Transverse colon (tissue), 4 donors: ENCODE results near the gene LYSET. TPM values are rescaled to one million over a fixed set of nuclear protein-coding genes. Genes with fewer than 3 reads are reported as not detected.
"Not testable (repeated sequence)": the region's sequence is repeated elsewhere in the genome, so short reads cannot be mapped to it uniquely, and the experiment has no call there.

Source experiments
- DNase-seq: peaks from one replicate; pipeline ENCODE4 v3.0.0-alpha.2; 2019
- H3K27ac ChIP-seq, 4 donors: fragments of 200-600 bp; sonication (generic); 2 replicates each; pipeline ENCODE4 v1.5.1; 2016 to 2018; ENCODE audit warnings: inconsistent platforms in 4 of 4
- H3K27me3 ChIP-seq: fragments of 200-600 bp; sonication (generic); 2 replicates; pipeline ENCODE4 v1.5.1; 2017; ENCODE audit warnings: inconsistent platforms
- H3K36me3 ChIP-seq, 4 donors: fragments of 200-600 bp; sonication (generic); 2 replicates each; pipeline ENCODE4 v1.5.1; 2017 to 2019; ENCODE audit warnings: inconsistent platforms in 4 of 4
- H3K4me1 ChIP-seq, 4 donors: fragments of 200-600 bp; sonication (generic); 2 replicates each; pipeline ENCODE4 v1.5.1; 2017 to 2020; ENCODE audit warnings: inconsistent platforms in 4 of 4
- H3K4me3 ChIP-seq, 4 donors: fragments of 200-600 bp; sonication (generic); 1 replicate in 1 of 4; 2 replicates in 3 of 4; pipeline versions ENCODE4 v1.5.1 to v1.6.1; 2017 to 2019; ENCODE audit warnings: inconsistent platforms in 4 of 4
- H3K9me3 ChIP-seq, 2 donors: fragments of 200-600 bp; sonication (generic); 2 replicates each; pipeline ENCODE4 v1.5.1; 2017 to 2019; ENCODE audit warnings: inconsistent platforms in 2 of 2
- CTCF ChIP-seq, 5 experiments: fragments of 200-600 bp in 3 of 5; fragments of 450-650 bp in 2 of 5; sonication (generic) in 3 of 5; IDR thresholded peaks; 1 replicate in 2 of 5; 2 replicates in 3 of 5; pipeline ENCODE4 v1.5.1; 2016 to 2017; ENCODE audit warnings: antibody characterized with exemption in 5 of 5, inconsistent platforms in 3 of 5, mild to moderate bottlenecking in 2 of 5, moderate library complexity in 1 of 5
- EP300 ChIP-seq: sonication (generic); formaldehyde crosslinking; IDR thresholded peaks from one replicate; pipeline ENCODE4 v1.6.1; 2017; ENCODE audit warnings: antibody characterized with exemption, low read depth
- POLR2A ChIP-seq: fragments of 450-650 bp; IDR thresholded peaks from one replicate; pipeline ENCODE4 v1.6.1; 2016; ENCODE audit warnings: antibody characterized with exemption, mild to moderate bottlenecking, moderate library complexity
- POLR2AphosphoS5 ChIP-seq, 3 donors: sonication (generic); formaldehyde crosslinking; IDR thresholded peaks; one replicate each; pipeline ENCODE4 v1.6.1; 2016; ENCODE audit warnings: antibody characterized with exemption in 3 of 3
- WGBS, 2 donors: methylation state at CpG; one replicate each; pipeline ENCODE4 v1.1.5; 2018; ENCODE audit warnings: low coverage in 1 of 2; 5-methylcytosine and 5-hydroxymethylcytosine counted together
- in situ Hi-C, 4 donors: fragments of 200-750 bp; cut with MboI; loops; one replicate each; pipeline versions ENCODE4 v1.15.0 to v1.15.1; 2017; ENCODE audit warnings: low sequenced_read_pairs in 3 of 4, low pct_ligation_motif_present in 1 of 4, low pct_unique_long_range_greater_than_20kb in 1 of 4
- intact Hi-C: fragments of 100-400 bp; cut with DNase I; formaldehyde crosslinking; loops from one replicate; pipeline ENCODE4 v1.15.1; 2023; ENCODE audit warnings: low total_unique reads
- total RNA-seq, 4 donors: library from RNA; depleted of rRNA; stranded (reverse); fragments of >200 nt; gene quantifications; one replicate each; pipeline ENCODE4 v1.1.0, GENCODE V29; 2016

The LYSET gene
- total RNA-seq, result 10 to 100 TPM in 1 of 4 donors, 1 to 10 TPM in 2, not detected in 1; 3.7 to 21.7 (median 9.1) TPM

GRCh38 chr14:93184391-93185348, at the start of gene LYSET, which contains the start of gene MOAP1:
Gene LYSET, plus strand, starts transcription at chr14:93185317. Its CDS starts 89 bp downstream, at chr14:93185406.
Gene MOAP1, minus strand, starts transcription at chr14:93184897. Its CDS starts 655 bp downstream, at chr14:93184242.
- Histone ChIP-seq H3K9me3 (no peaks in the 10 kb centered on the region), H3K4me1 (peaks cover 16 to 29% (median 17%) of the 10 kb centered on the region in 4 donors), H3K36me3 (no peaks in the 10 kb centered on the region), H3K4me3 (peak within 1 kb of the TSS; percentile 75 to 97 (median 83)), H3K27ac (peak within 1 kb of the TSS; percentile 94 to 97 (median 94)), H3K27me3 (no peaks in the 10 kb centered on the region)
- DNase-seq, result peak; percentile 90
- 1% methylated on average over 58 of the region's 124 CpGs; no CpG with 5 or more reads in 1 of the 2 donors for WGBS, 2 donors
- intact Hi-C loops (no loop called here), in situ Hi-C loops (no loop called here)
- TF ChIP-seq POLR2AphosphoS5 (IDR thresholded peaks at IDR 0.05), result peak; percentile 90 to 93 (median 93)
- peak in 4 of 5 experiments; percentile 19 to 63 (median 33) for TF ChIP-seq CTCF (IDR thresholded peaks at IDR 0.05)
- peak; percentile 90 for TF ChIP-seq POLR2A
- TF ChIP-seq EP300, result no peak

- H3K27me3 ChIP-seq, result no peaks in the 10 kb centered on the region
- intact Hi-C loops, result no loop called here
- H3K36me3 ChIP-seq, result no peaks in the 10 kb centered on the region
- TF ChIP-seq EP300 (no peak), CTCF (IDR thresholded peaks at IDR 0.05) (no peak), POLR2A (no peak), POLR2AphosphoS5 (IDR thresholded peaks at IDR 0.05) (no peak)
- no peaks in the 10 kb centered on the region for H3K9me3 ChIP-seq
- in situ Hi-C loops, result loop anchor here in 2 of 4 donors (10.0 kb wide), 2 partner anchors 181 to 191 kb away; no protein-coding TSS in a partner anchor
- peaks cover 0 to 43% (median 18%) of the 10 kb centered on the region in 4 donors for H3K4me1 ChIP-seq
- WGBS, 2 donors, result 42 to 57% methylated on average over 2 to 5 of the region's 5 CpGs
- H3K4me3 ChIP-seq, result no peak overlapping the region
- H3K27ac ChIP-seq, result no peak overlapping the region
- no peak for DNase-seq
These were observed 49.7 kb upstream of the LYSET start for GRCh38 chr14:93135399-93135798.

- peaks cover 0 to 43% (median 18%) of the 10 kb centered on the region in 4 donors for H3K4me1 ChIP-seq
- H3K4me3 ChIP-seq, result no peak overlapping the region
- TF ChIP-seq EP300 (no peak), CTCF (IDR thresholded peaks at IDR 0.05) (no peak), POLR2A (no peak), POLR2AphosphoS5 (IDR thresholded peaks at IDR 0.05) (no peak)
- H3K36me3 ChIP-seq, result no peaks in the 10 kb centered on the region
- H3K9me3 ChIP-seq, result no peaks in the 10 kb centered on the region
- 75 to 78% methylated on average over 4 to 8 of the region's 8 CpGs for WGBS, 2 donors
- in situ Hi-C loops, result loop anchor here in 2 of 4 donors (10.0 kb wide), 2 partner anchors 181 to 191 kb away; no protein-coding TSS in a partner anchor
- no peaks in the 10 kb centered on the region for H3K27me3 ChIP-seq
- DNase-seq, result no peak
- intact Hi-C loops, result no loop called here
- H3K27ac ChIP-seq, result no peak overlapping the region
These were observed 49.1 kb upstream of the LYSET start for GRCh38 chr14:93136009-93136408.

GRCh38 chr14:93136508-93136907, 48.6 kb upstream of the LYSET start:
- H3K4me3 ChIP-seq, H3K36me3 ChIP-seq, H3K27me3 ChIP-seq, intact Hi-C loops, H3K27ac ChIP-seq, H3K9me3 ChIP-seq, DNase-seq: not testable (repeated sequence)
- in situ Hi-C loops, result loop anchor here in 2 of 4 donors (10.0 kb wide), 2 partner anchors 182 to 192 kb away; no protein-coding TSS in a partner anchor
- H3K4me1 ChIP-seq, result peaks cover 0 to 43% (median 18%) of the 10 kb centered on the region in 4 donors
- WGBS, 2 donors, result 80% methylated on average over 1 to 13 of the region's 13 CpGs
